Activated T-cell treated with anti-CD3 and anti-CD28 coated beads, Interleukin-2, amount 50 U/mL, for 24 hours (primary cell): ENCODE measurements around the gene CCL24.
"Not testable (repeated sequence)": the region's sequence is repeated elsewhere in the genome, so short reads cannot be mapped to it uniquely, and the experiment has no call there.

ENCODE experiments used
- DNase-seq: peaks from one replicate; pipeline ENCODE4 v3.0.0-alpha.2; 2020
- H3K27ac Mint-ChIP-seq: 2 replicates; pipeline ENCODE4 v1.8.0; 2020; ENCODE audit warnings: mild to moderate bottlenecking, mixed read lengths
- H3K27me3 Mint-ChIP-seq: 2 replicates; pipeline ENCODE4 v1.8.0; 2020; ENCODE audit warnings: mixed read lengths
- H3K36me3 Mint-ChIP-seq: 2 replicates; pipeline ENCODE4 v1.8.0; 2020; ENCODE audit warnings: low read depth, mixed read lengths
- H3K4me1 Mint-ChIP-seq: 2 replicates; pipeline ENCODE4 v1.8.0; 2020; ENCODE audit warnings: low read depth, mixed read lengths
- H3K4me3 Mint-ChIP-seq: 2 replicates; pipeline ENCODE4 v1.8.0; 2020; ENCODE audit warnings: mild to moderate bottlenecking, moderate library complexity, mixed read lengths
- H3K9me3 Mint-ChIP-seq: 2 replicates; pipeline ENCODE4 v1.8.0; 2020; ENCODE audit warnings: mixed read lengths

The CCL24 gene

GRCh38 chr7:75836798-75837197 lies 23.2 kb upstream of the CCL24 start:
- Mint-ChIP-seq H3K36me3 (no peaks in the 10 kb centered on the region), H3K9me3 (no peaks in the 10 kb centered on the region), H3K27ac (no peak overlapping the region), H3K27me3 (no peaks in the 10 kb centered on the region), H3K4me1 (no peaks in the 10 kb centered on the region), H3K4me3 (no peak overlapping the region)
- no peak for DNase-seq

- Mint-ChIP-seq H3K4me1 (no peaks in the 10 kb centered on the region), H3K27ac (no peak overlapping the region), H3K4me3 (no peak overlapping the region), H3K27me3 (no peaks in the 10 kb centered on the region), H3K36me3 (no peaks in the 10 kb centered on the region), H3K9me3 (no peaks in the 10 kb centered on the region)
- DNase-seq: no peak
Measured at GRCh38 chr7:75835688-75836285, 22.2 kb upstream of the CCL24 start.

- not testable (repeated sequence) for H3K4me3 Mint-ChIP-seq, H3K36me3 Mint-ChIP-seq, H3K9me3 Mint-ChIP-seq, DNase-seq, H3K27ac Mint-ChIP-seq, H3K4me1 Mint-ChIP-seq, H3K27me3 Mint-ChIP-seq
Measured at GRCh38 chr7:75833662-75834061, 20.1 kb upstream of the CCL24 start.

GRCh38 chr7:75830978-75831377 lies 17.4 kb upstream of the CCL24 start:
- DNase-seq: no peak
- Mint-ChIP-seq H3K36me3 (no peaks in the 10 kb centered on the region), H3K27me3 (no peaks in the 10 kb centered on the region), H3K27ac (no peak overlapping the region), H3K4me1 (no peaks in the 10 kb centered on the region), H3K9me3 (no peaks in the 10 kb centered on the region), H3K4me3 (no peak overlapping the region)

GRCh38 chr7:75829656-75830055 lies 16.1 kb upstream of the CCL24 start:
- not testable (repeated sequence) for H3K4me3 Mint-ChIP-seq, H3K4me1 Mint-ChIP-seq, DNase-seq, H3K27me3 Mint-ChIP-seq, H3K36me3 Mint-ChIP-seq, H3K9me3 Mint-ChIP-seq, H3K27ac Mint-ChIP-seq

- Mint-ChIP-seq H3K4me3 (no peak overlapping the region), H3K4me1 (no peaks in the 10 kb centered on the region), H3K27me3 (no peaks in the 10 kb centered on the region), H3K27ac (no peak overlapping the region), H3K9me3 (no peaks in the 10 kb centered on the region), H3K36me3 (no peaks in the 10 kb centered on the region)
- no peak for DNase-seq
Measured at GRCh38 chr7:75823198-75823910, 9.7 kb upstream of the CCL24 start.

GRCh38 chr7:75820688-75821087 lies 7.1 kb upstream of the CCL24 start:
- Mint-ChIP-seq H3K36me3 (no peaks in the 10 kb centered on the region), H3K27ac (no peak overlapping the region), H3K9me3 (no peaks in the 10 kb centered on the region), H3K4me3 (no peak overlapping the region), H3K4me1 (no peaks in the 10 kb centered on the region), H3K27me3 (no peaks in the 10 kb centered on the region)
- DNase-seq: no peak

- Mint-ChIP-seq H3K27ac (no peak overlapping the region), H3K4me3 (no peak overlapping the region), H3K4me1 (no peaks in the 10 kb centered on the region), H3K27me3 (peaks cover under 1% of the 10 kb centered on the region), H3K36me3 (no peaks in the 10 kb centered on the region), H3K9me3 (no peaks in the 10 kb centered on the region)
- DNase-seq: no peak
Measured at GRCh38 chr7:75819711-75820110, 6.1 kb upstream of the CCL24 start.

- H3K4me3 Mint-ChIP-seq: no peak overlapping the region
- no peaks in the 10 kb centered on the region for H3K4me1 Mint-ChIP-seq
- peaks cover 10% of the 10 kb centered on the region for H3K27me3 Mint-ChIP-seq
- H3K36me3 Mint-ChIP-seq: no peaks in the 10 kb centered on the region
- no peak overlapping the region for H3K27ac Mint-ChIP-seq
- H3K9me3 Mint-ChIP-seq: no peaks in the 10 kb centered on the region
- DNase-seq: no peak
Measured at GRCh38 chr7:75818472-75818871, 4.9 kb upstream of the CCL24 start.

GRCh38 chr7:75817116-75817515 lies 3.5 kb upstream of the CCL24 start:
- no peaks in the 10 kb centered on the region for H3K4me1 Mint-ChIP-seq
- H3K27me3 Mint-ChIP-seq: peaks cover 10% of the 10 kb centered on the region
- no peaks in the 10 kb centered on the region for H3K36me3 Mint-ChIP-seq
- no peak for DNase-seq
- H3K4me3 Mint-ChIP-seq: no peak overlapping the region
- no peaks in the 10 kb centered on the region for H3K9me3 Mint-ChIP-seq
- no peak overlapping the region for H3K27ac Mint-ChIP-seq

GRCh38 chr7:75815418-75816064 lies 1.9 kb upstream of the CCL24 start:
- Mint-ChIP-seq H3K4me3 (no peak overlapping the region), H3K36me3 (no peaks in the 10 kb centered on the region), H3K9me3 (no peaks in the 10 kb centered on the region), H3K27ac (no peak overlapping the region), H3K27me3 (peaks cover 10% of the 10 kb centered on the region), H3K4me1 (no peaks in the 10 kb centered on the region)
- no peak for DNase-seq

GRCh38 chr7:75814407-75814947 lies 871 bp upstream of the CCL24 start:
- no peak for DNase-seq
- no peak overlapping the region for H3K4me3 Mint-ChIP-seq
- H3K27me3 Mint-ChIP-seq: peaks cover 10% of the 10 kb centered on the region
- no peak overlapping the region for H3K27ac Mint-ChIP-seq
- no peaks in the 10 kb centered on the region for H3K9me3 Mint-ChIP-seq
- H3K36me3 Mint-ChIP-seq: no peaks in the 10 kb centered on the region
- no peaks in the 10 kb centered on the region for H3K4me1 Mint-ChIP-seq

- Mint-ChIP-seq H3K4me1 (no peaks in the 10 kb centered on the region), H3K4me3 (no peak overlapping the region)
Measured at GRCh38 chr7:75813084-75813483, 522 bp downstream of the CCL24 start.

GRCh38 chr7:75811894-75812678 lies 1.5 kb downstream of the CCL24 start:
- no peak for DNase-seq

More at GRCh38 chr7:75813084-75813483, 522 bp downstream of the CCL24 start:
- H3K9me3 Mint-ChIP-seq: no peaks in the 10 kb centered on the region
- H3K36me3 Mint-ChIP-seq: no peaks in the 10 kb centered on the region
- H3K27me3 Mint-ChIP-seq: peaks cover 10% of the 10 kb centered on the region
- DNase-seq: no peak
- H3K27ac Mint-ChIP-seq: no peak overlapping the region

More at GRCh38 chr7:75811894-75812678, 1.5 kb downstream of the CCL24 start:
- Mint-ChIP-seq H3K4me1 (no peaks in the 10 kb centered on the region), H3K4me3 (no peak overlapping the region), H3K36me3 (no peaks in the 10 kb centered on the region), H3K27me3 (peaks cover 12% of the 10 kb centered on the region), H3K27ac (no peak overlapping the region), H3K9me3 (peaks cover 5% of the 10 kb centered on the region)
